Activated CD4-positive, alpha-beta T cell treated with anti-CD3 and anti-CD28 coated beads, Interleukin-2, amount 50 U/mL, for 24 hours (primary cell): ENCODE data around the gene RAB40AL.
A peak's percentile ranks its signal among the peaks of the same experiment; 100 is the strongest.
"Not testable (repeated sequence)": the region's sequence is repeated elsewhere in the genome, so short reads cannot be mapped to it uniquely, and the experiment has no call there.

Experiments
- DNase-seq, 2 donors: peaks; one replicate each; pipeline ENCODE4 v3.0.0-alpha.2; 2020; ENCODE audit warnings: low read depth in 1 of 2, low spot score in 1 of 2

Gene RAB40AL

GRCh38 chrX:102936972-102937371 is at the start of gene RAB40AL:
Gene RAB40AL, plus strand, starts transcription at chrX:102937272. Its CDS starts 47 bp downstream, at chrX:102937319.
- DNase-seq: not testable (repeated sequence)

DNA sequence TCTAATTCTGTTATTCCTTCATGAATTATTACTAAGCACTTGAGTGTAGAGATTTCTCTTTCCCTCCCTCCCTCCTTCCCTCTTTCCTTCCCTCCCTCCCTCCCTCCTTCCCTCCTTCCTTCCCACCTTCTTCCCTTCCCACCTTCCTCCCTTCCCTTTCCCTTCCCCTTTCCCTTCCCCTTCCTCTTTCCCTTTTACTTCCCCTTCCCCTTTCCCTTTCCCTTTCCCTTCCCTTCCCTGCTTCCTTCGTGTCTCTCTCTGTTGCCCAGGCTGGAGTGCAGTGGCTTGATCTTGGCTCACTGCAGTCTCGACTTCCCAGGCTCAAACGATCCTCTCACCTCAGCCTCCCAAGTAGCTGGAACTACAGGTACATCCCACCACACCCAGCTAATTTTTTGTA is 49.4 kb upstream of the RAB40AL start:
- DNase-seq: no peak

DNA sequence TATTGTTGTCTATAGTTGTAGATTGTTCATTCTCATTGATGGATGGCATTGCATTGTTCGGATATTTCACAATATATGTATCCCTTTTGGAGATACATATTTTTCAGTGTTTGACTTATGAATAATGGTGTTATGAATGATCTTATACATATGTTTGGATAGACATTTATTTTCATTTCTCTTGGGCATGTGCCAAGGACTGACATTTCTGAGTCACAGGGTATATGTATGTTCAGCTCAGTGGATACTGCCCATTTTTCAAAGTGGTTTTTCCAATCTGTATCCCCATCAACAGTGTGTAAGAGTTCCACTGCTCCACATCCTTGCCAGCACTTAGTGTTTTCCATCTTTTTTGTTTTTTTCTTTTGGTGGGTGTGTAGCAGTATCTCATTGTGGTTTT is 45.0 kb upstream of the RAB40AL start:
- no peak for DNase-seq

DNA sequence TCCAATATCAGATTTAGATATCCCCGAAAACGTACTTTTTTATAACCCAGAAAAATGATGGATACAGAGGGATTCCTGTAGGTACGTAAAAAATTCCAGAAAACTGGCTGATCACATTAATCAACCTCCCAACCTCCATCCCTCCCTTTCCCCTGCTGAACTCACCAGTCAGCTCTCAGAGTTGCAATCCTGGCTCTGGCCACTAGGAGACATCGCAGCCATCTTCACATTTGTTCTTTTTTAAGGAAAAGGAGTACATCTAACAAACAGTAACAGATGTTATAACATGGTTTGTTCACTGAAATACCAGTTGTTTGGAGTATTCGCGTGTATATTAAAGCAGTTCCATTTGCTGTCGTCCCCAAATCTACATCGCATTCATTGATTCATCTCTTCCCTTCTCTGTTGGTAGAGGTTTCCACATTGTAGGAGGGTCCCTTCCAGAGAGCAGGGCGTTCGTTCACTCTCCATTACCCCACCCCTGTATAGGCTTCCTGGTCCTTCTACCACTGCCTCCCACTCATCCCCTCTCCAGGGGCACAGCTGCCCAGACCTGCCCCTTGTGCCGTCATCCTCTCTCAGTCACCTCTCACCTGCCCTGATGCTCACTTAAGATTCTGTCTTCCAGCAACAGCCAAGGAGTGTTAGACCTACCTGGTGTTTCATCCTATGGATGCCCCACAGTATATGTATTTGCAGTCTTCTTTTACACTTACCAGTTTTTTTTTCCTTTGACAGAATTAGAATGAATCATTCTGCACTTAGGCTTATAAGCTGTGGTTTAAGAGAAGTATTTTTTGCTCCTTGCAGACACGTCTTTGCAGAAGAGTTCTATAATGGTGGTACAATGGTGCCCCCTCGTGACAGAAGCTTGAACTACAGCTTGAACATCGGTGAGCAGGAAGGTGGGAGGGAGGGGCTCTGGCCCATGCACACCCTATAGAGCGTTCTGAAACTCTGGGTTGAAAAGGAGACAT is 36.8 kb upstream of the RAB40AL start:
- peak; percentile 41 to 57 for DNase-seq

DNA sequence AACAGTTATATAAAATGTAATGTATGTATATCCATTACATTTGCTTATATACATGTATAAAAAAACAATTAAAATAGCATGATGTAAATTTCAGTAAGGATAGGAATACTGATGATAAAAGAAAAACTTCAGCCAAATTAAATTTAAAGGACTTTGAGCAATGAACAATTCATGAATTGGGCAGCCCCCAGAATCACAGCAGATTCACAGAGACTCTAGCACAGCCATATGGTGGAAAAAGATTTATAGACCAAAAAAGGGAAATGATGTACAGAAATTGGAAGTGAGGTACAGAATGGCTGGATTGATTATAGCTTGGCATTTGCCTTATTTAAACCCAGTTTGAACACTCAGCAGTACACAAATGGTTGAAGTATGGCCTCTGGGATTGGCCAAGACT is 34.7 kb upstream of the RAB40AL start:
- no peak for DNase-seq

GRCh38 chrX:102930990-102931756 is 5.9 kb upstream of the RAB40AL start:
- no peak for DNase-seq

- peak in 1 of 2 donors; percentile 7 for DNase-seq
Measured at GRCh38 chrX:102934624-102935023, 2.4 kb upstream of the RAB40AL start.

DNA sequence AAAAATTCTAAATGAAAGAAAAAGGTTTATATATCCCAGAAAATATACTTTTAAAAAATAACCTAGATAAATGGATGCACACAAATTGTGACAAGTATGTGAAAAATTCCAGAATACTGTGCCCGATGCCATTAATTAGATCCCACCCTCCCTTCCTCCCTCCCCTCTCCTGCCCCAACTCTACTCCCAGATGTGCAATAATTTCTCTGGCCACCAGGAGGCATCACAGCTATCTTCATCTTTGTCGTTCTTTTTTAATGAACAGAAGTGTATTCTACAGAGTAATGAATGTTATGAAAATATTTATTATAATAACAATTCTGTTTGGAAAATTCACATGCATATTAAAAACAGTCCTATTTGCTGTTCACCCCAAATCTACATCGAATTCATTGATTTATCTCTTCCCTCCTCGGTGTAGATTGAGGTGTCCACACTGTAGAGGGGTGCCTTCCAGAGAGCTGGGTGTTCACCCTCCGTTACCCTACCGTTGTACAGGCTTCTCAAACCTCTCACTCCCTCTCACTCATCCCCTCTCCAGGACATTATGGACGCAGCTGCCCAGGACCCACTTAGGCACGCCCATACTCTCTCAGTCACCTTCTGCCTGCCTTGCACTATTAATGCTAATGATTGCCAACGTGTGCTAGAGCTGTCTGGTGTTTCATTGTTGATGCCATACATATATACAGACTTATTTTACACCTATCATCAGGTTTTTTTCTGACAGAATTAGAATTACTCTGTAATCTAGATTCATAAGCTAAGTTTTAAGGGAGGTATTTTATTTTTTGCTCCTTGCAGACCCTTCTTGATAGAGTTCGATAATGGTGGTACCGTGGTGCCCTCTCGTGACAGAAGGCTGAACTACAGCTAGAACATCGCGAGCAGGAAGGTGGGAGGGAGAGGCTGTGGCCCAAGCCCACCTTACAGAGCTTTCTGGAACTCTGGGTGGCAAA is 14.1 kb downstream of the RAB40AL start:
- peak; percentile 5 to 19 for DNase-seq

DNA sequence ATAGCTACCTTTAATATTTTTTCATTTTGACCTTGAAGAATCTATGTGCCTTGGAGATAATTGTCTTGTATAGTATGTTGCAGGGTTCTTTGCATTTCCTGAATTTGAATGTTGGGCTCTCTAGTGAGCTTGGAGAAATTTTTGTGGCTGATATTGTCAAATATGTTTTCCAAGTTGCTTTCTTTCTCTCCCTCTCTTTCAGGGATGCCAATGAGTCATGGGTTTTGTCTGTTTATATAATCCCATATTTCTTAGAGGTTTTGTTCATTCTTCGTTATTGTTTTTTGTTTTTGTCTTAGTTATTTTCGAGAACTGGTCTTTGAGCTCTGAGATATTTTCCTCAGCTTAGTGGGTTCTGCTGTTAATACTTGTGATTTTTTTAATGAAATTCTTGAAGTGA is 20.7 kb downstream of the RAB40AL start:
- no peak for DNase-seq

DNA sequence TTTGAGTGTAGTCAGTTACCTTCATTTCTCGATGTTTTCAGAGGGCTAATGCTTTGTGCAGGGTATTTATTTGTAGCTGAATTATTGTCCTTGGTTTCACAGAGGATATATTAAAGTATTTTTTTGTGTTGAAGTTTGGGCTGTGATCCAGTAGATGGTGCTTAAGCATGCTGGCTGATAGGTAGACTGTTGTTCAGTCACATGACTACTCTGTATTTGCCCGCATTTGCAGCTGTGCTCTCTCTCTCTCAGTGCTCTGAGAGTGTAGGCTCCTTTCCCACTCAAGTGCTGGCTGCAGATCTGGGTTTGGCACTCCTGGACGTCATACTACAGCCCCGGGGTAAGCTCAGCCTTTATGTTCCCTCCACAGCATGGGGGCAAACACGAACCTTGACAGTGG is 21.7 kb downstream of the RAB40AL start:
- DNase-seq: no peak

DNA sequence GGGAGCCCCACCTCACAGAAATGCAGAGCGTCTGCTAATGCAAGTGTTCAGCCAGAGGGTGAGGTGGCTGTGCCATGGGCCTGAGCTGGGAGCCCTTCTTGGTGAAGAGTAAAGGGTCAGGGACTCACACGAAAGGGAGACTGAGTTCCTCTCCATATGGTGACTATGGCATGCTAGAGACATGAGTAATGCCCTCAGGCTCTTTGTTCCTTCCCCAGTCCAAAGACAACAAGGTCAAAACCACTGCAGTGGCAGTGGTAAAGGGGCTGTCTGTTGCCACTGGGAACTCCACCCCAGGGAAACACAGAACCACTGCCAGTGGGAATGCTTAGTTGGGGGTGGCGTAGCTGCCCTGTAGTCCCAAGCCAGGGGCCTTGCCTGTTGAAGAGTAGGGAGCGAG is 22.4 kb downstream of the RAB40AL start:
- DNase-seq: no peak

DNA sequence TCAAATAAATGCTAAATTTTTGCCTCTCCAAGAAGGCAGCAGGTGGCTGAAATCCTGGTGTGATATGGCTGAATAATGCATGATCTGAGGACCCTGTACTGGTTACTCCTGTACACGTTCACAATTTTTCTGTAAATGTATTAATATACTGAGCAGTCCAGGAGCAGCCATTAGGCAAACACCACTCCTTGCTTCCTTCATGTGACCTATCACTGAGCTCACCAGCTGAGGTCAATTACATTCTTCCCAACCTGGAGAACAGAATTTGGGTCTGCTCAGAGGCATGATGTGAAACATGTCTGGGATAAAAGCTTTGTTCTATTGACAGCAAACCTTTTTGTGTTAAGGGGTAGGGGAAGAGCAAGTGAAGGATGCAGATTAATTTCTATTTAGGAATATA is 26.9 kb downstream of the RAB40AL start:
- DNase-seq: no peak

GRCh38 chrX:102964940-102965339 is 27.9 kb downstream of the RAB40AL start:
- no peak for DNase-seq

DNA sequence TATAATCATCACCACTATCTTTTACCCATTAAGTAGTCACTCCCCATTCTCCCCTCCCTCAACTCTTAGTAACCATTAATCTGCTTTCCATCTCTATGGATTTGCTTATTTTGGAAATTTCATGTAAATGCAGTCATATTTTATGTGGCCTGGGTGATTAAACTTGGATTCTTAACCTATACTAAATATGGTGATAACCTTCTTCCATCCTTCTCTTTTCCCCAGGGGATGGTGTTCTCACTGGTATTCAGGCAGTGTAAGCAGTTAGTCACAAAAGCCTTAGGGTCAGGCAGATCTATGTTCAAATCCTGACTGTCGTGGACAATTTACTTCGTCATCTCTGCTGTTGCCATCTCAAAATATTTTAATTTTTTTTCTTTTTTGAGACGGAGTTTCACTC is 29.6 kb downstream of the RAB40AL start:
- DNase-seq: no peak

- no peak for DNase-seq
Measured at GRCh38 chrX:102968216-102968615, 31.1 kb downstream of the RAB40AL start.

GRCh38 chrX:102971536-102971935 is 34.5 kb downstream of the RAB40AL start:
- DNase-seq: not testable (repeated sequence)

GRCh38 chrX:102975016-102975415 is 37.9 kb downstream of the RAB40AL start:
- no peak for DNase-seq

- DNase-seq: no peak
Measured at GRCh38 chrX:102976286-102976685, 39.2 kb downstream of the RAB40AL start.

DNA sequence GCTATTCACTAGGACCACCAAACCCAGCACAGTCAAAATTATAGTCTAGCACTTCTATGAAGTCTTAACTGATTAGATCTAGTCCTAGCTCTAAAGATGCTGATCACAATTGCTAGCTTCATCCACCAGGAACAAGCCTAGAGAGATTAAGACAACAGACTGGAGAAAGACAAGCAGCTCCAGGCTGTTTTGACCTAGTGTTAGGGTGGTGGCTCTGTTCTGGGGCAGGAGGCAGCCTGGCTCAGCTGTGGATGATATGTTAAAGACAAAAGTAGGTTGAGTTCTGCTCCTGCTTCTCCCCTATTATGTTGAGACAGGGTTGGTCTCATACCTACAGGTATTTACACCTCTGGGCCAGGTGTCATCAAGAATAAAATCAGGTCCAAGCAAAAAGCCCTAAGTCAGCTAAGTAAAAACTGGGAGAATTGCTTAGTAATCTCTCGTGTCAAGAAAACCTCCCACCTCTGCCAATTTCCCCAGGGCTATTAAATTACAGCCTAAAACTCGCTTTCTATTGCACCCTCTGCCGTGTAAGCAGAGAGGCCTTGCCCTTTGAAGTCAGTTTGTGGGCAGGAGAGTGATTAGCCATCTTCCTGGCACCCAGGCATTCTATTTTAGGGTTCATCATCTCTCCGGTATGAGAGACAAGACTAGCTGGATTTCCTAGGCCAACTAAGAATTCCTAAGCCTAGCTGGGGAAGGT is 39.9 kb downstream of the RAB40AL start:
- DNase-seq: no peak

- DNase-seq: no peak
Measured at GRCh38 chrX:102978594-102978993, 41.5 kb downstream of the RAB40AL start.
